GM06990 (cell line): Measurements from ENCODE around the gene ZNF554.

ENCODE experiments used
- DNase-seq: peaks from one replicate; pipeline ENCODE4 v3.0.0-alpha.2; 2011; ENCODE audit not compliant: insufficient read length; ENCODE audit errors: extremely low read depth
- H3K27me3 ChIP-seq: replicated peaks from 2 replicates; pipeline ENCODE4 v1.6.0; 2011; ENCODE audit warnings: low read length; ENCODE audit not compliant: control insufficient read depth, insufficient read depth
- H3K36me3 ChIP-seq: 2 replicates; pipeline ENCODE4 v1.5.1; 2011; ENCODE audit warnings: low read length; ENCODE audit not compliant: control insufficient read depth, insufficient read depth
- H3K4me3 ChIP-seq: replicated peaks from 2 replicates; pipeline ENCODE4 v1.5.1; 2011; ENCODE audit warnings: low read depth, mild to moderate bottlenecking, control low read depth, low read length
- CTCF ChIP-seq: IDR thresholded peaks from 2 replicates; pipeline ENCODE4 v1.5.1; 2011; ENCODE audit warnings: low read length, control low read depth, mild to moderate bottlenecking, inconsistent platforms; ENCODE audit not compliant: insufficient read depth, poor library complexity, severe bottlenecking

The ZNF554 gene

DNA sequence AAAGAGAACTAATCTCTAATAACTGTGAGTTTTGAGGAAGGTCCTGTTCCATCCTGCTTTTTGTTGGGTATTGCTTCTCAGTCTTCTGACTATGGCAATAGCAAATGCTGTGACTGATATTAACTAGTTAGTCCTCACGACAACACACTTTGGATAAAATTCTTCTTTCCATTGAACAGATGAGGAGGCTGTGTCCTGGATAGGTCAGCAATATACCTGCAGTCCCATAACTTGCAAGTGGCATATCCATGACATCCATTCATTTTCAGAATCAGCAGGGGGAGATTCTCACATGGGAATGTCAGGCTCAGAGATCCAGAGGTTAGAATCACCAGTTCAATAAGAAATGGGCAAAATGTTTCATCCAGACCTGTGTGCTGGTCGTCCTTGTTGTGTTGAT is 7.4 kb downstream of the ZNF554 start:
- DNase-seq: no peak
- no peak overlapping the region for H3K4me3 ChIP-seq

GRCh38 chr19:2827840-2828489 is 8.3 kb downstream of the ZNF554 start:
- DNase-seq: no peak
- H3K36me3 ChIP-seq: no peaks in the 10 kb centered on the region
- TF ChIP-seq CTCF: no peak
- H3K27me3 ChIP-seq: no peaks in the 10 kb centered on the region
- H3K4me3 ChIP-seq: peak overlapping the region; percentile 31

More for the DNA sequence above, 7.4 kb downstream of the ZNF554 start:
- no peak for TF ChIP-seq CTCF
- Histone ChIP-seq H3K36me3 (no peaks in the 10 kb centered on the region), H3K27me3 (no peaks in the 10 kb centered on the region)

DNA sequence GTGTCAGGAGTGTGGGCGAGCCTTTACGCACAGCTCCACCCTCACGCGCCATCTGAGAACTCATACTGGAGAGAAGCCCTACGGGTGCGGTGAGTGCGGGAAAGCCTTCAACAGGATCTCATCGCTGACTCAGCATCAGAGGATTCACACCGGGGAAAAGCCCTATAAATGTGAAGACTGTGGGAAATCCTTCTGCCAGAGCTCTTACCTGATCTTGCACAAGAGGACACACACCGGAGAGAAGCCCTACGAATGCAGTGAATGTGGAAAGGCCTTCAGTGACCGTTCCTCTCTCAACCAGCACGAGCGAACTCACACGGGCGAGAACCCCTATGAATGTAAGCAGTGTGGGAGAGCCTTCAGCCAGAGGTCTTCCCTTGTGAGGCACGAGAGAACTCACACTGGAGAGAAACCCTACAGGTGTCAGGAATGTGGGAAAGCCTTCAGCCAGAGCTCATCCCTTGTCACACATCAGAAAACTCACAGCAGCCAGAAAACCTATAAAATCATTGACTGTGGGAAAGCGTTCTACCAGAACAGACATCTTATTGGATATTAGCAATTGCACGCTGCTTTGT is 14.7 kb downstream of the ZNF554 start:
- H3K4me3 ChIP-seq: no peak overlapping the region
- TF ChIP-seq CTCF: no peak
- no peaks in the 10 kb centered on the region for H3K36me3 ChIP-seq
- H3K27me3 ChIP-seq: no peaks in the 10 kb centered on the region
- no peak for DNase-seq

- H3K36me3 ChIP-seq: no peaks in the 10 kb centered on the region
- no peak for DNase-seq
- no peak for TF ChIP-seq CTCF
- H3K27me3 ChIP-seq: no peaks in the 10 kb centered on the region
- H3K4me3 ChIP-seq: no peak overlapping the region
These were observed 17.8 kb downstream of the ZNF554 start for GRCh38 chr19:2837430-2837829.

DNA sequence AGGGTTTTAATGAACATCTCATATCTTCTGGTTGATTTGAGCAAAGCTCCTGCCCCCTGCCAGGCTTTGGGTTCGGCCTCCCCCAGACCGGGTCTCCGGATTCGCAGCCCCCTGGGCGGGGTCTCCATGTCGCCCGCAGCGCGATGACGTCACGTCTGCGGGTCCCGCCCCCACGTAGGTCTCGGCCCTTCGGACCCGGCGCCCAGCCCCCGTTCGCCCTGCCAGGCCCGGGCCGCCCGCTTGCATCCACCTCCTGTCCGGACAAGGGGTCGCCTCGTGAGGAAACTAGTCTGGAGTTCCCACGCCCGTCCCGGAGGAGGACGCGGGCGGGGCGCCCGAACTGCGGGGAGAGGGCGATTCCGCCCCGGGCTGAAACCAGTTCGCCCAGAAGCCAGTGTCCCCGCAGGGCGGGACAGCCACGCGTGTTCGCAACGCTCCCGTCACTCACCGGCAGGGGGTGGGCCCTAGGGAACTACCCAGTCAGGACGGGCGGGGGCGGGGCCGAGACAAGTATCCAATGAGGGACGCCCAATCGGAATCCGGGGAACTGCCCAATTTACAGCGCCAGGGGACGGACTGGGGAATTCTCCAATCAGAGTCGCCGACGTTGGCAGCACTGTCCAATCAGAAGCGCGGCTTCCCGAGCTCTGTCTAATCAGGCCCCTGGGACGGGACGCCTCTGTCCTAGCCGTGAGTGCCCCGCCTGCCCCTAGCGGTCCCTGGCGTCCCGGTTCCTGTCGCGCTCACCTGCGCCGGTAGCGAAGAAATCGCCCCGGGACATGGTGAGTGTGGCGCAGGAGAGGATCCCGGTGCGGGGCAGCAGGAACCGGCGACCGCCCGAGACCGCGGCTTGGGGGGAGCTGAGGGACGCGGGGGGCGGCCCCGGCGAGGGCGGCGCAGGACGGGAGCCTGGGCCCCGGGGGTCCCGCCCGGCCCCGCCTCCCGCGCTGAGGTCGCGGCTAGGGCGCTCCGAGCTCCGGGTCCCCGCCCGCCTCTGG is 21.4 kb downstream of the ZNF554 start, which contains the start of gene ZNF555:
ZNF555 (plus strand) TSS at position 682 of the 998 bp plus-strand sequence; CDS start at position 780, 98 bp downstream.
- TF ChIP-seq CTCF: peak; percentile 64
- Histone ChIP-seq H3K36me3 (no peaks in the 10 kb centered on the region), H3K4me3 (peak within 1 kb of the TSS; percentile 81), H3K27me3 (no peaks in the 10 kb centered on the region)
- DNase-seq: peak; percentile 96
